ENCODE results near the gene AMFR.

The AMFR gene

GRCh38 chr16:56370875-56371659 is 54.3 kb downstream of the AMFR start:
- H3K9me3 ChIP-seq (ENCODE audit: low read length), result no peaks in the 10 kb centered on the region
- no peaks in the 10 kb centered on the region for H4K20me1 ChIP-seq (ENCODE audit: insufficient read depth, low read length)
- no peak overlapping the region for H3K9ac ChIP-seq (ENCODE audit: low read length)
- H3K36me3 ChIP-seq (ENCODE audit: insufficient read depth, low read length), result peaks cover 55% of the 10 kb centered on the region
- H3K4me3 ChIP-seq (ENCODE audit: low read depth, low read length, poor library complexity, severe bottlenecking), result no peak overlapping the region
- no peak overlapping the region for H2AFZ ChIP-seq (ENCODE audit: low read length)
- no peak overlapping the region for H3K27ac ChIP-seq (ENCODE audit: low read depth, low read length, poor library complexity, severe bottlenecking)
- no peaks in the 10 kb centered on the region for H3K4me1 ChIP-seq (ENCODE audit: insufficient read depth, low read length, severe bottlenecking)
- no peaks in the 10 kb centered on the region for H3F3A ChIP-seq (ENCODE audit: insufficient read depth, low read length)
- no peak overlapping the region for H3K4me2 ChIP-seq (ENCODE audit: low read length)
- H3K27me3 ChIP-seq (ENCODE audit: insufficient read depth, low read length), result no peaks in the 10 kb centered on the region
- no peaks in the 10 kb centered on the region for H3K9me2 ChIP-seq (ENCODE audit: low read depth, low read length)
- TF ChIP-seq CTCF (IDR thresholded peaks at IDR 0.05; ENCODE audit: low read length) (no peak), EZH2 (IDR thresholded peaks at IDR 0.05; ENCODE audit: borderline replicate concordance, low read length) (no peak)
- peaks cover 1% of the 10 kb centered on the region; the same call in 1 of the 2 replicates for H3K79me2 ChIP-seq (ENCODE audit: insufficient read depth, low read length)

- Histone ChIP-seq H3K4me1 (ENCODE audit: insufficient read depth, low read length, severe bottlenecking) (no peaks in the 10 kb centered on the region), H3K4me2 (ENCODE audit: low read length) (no peak overlapping the region), H2AFZ (ENCODE audit: low read length) (no peak overlapping the region), H3K27ac (ENCODE audit: low read depth, low read length, poor library complexity, severe bottlenecking) (no peak overlapping the region), H3F3A (ENCODE audit: insufficient read depth, low read length) (no peaks in the 10 kb centered on the region), H3K4me3 (ENCODE audit: low read depth, low read length, poor library complexity, severe bottlenecking) (no peak overlapping the region), H4K20me1 (ENCODE audit: insufficient read depth, low read length) (no peaks in the 10 kb centered on the region), H3K9me3 (ENCODE audit: low read length) (no peaks in the 10 kb centered on the region), H3K36me3 (ENCODE audit: insufficient read depth, low read length) (peaks cover 54% of the 10 kb centered on the region), H3K79me2 (ENCODE audit: insufficient read depth, low read length) (no peaks in the 10 kb centered on the region), H3K9me2 (ENCODE audit: low read depth, low read length) (no peaks in the 10 kb centered on the region), H3K9ac (ENCODE audit: low read length) (no peak overlapping the region), H3K27me3 (ENCODE audit: insufficient read depth, low read length) (no peaks in the 10 kb centered on the region)
- TF ChIP-seq CTCF (IDR thresholded peaks at IDR 0.05; ENCODE audit: low read length) (no peak), EZH2 (IDR thresholded peaks at IDR 0.05; ENCODE audit: borderline replicate concordance, low read length) (no peak)
These were observed 55.0 kb downstream of the AMFR start for GRCh38 chr16:56370185-56370874.

GRCh38 chr16:56369202-56369601 is 56.1 kb downstream of the AMFR start:
- Histone ChIP-seq H3K36me3 (ENCODE audit: insufficient read depth, low read length) (peaks cover 52% of the 10 kb centered on the region), H3K9ac (ENCODE audit: low read length) (no peak overlapping the region), H3K79me2 (ENCODE audit: insufficient read depth, low read length) (no peaks in the 10 kb centered on the region), H3K9me3 (ENCODE audit: low read length) (no peaks in the 10 kb centered on the region), H3F3A (ENCODE audit: insufficient read depth, low read length) (no peaks in the 10 kb centered on the region), H3K4me3 (ENCODE audit: low read depth, low read length, poor library complexity, severe bottlenecking) (no peak overlapping the region), H2AFZ (ENCODE audit: low read length) (no peak overlapping the region), H3K27me3 (ENCODE audit: insufficient read depth, low read length) (no peaks in the 10 kb centered on the region), H3K9me2 (ENCODE audit: low read depth, low read length) (no peaks in the 10 kb centered on the region), H3K4me2 (ENCODE audit: low read length) (no peak overlapping the region), H3K27ac (ENCODE audit: low read depth, low read length, poor library complexity, severe bottlenecking) (no peak overlapping the region), H4K20me1 (ENCODE audit: insufficient read depth, low read length) (no peaks in the 10 kb centered on the region), H3K4me1 (ENCODE audit: insufficient read depth, low read length, severe bottlenecking) (no peaks in the 10 kb centered on the region)
- TF ChIP-seq CTCF (IDR thresholded peaks at IDR 0.05; ENCODE audit: low read length) (no peak), EZH2 (IDR thresholded peaks at IDR 0.05; ENCODE audit: borderline replicate concordance, low read length) (no peak)
